ENCODE measurements around the gene CPNE4.

Gene CPNE4

GRCh38 chr3:131655070-131655690 is 379.6 kb downstream of the CPNE4 start:
- TF ChIP-seq POLR2AphosphoS5 (IDR thresholded peaks at IDR 0.05; ENCODE audit: low read depth, low read length) (no peak), REST (IDR thresholded peaks at IDR 0.05; ENCODE audit: insufficient read depth in 1 of 2, low read depth in 2 of 2, low read length in 2 of 2) (no peak), TAF1 (IDR thresholded peaks at IDR 0.05; ENCODE audit: borderline replicate concordance, insufficient read depth, low read length) (no peak), FOXP2 (optimal IDR thresholded peaks at IDR 0.05; ENCODE audit: borderline replicate concordance, extremely low read depth, extremely low read length, insufficient read depth) (no peak), SIN3A (IDR thresholded peaks at IDR 0.05; ENCODE audit: borderline replicate concordance, insufficient read depth, low read length) (no peak)

GRCh38 chr3:131645638-131646037 is 389.2 kb downstream of the CPNE4 start:
- no peak for TF ChIP-seq SIN3A (IDR thresholded peaks at IDR 0.05; ENCODE audit: borderline replicate concordance, insufficient read depth, low read length)
- no peak for TF ChIP-seq FOXP2 (optimal IDR thresholded peaks at IDR 0.05; ENCODE audit: borderline replicate concordance, extremely low read depth, extremely low read length, insufficient read depth)

- no peak for TF ChIP-seq SIN3A (IDR thresholded peaks at IDR 0.05; ENCODE audit: borderline replicate concordance, insufficient read depth, low read length)
- no peak for TF ChIP-seq REST (IDR thresholded peaks at IDR 0.05; ENCODE audit: insufficient read depth in 1 of 2, low read depth in 2 of 2, low read length in 2 of 2)
- TF ChIP-seq TAF1 (IDR thresholded peaks at IDR 0.05; ENCODE audit: borderline replicate concordance, insufficient read depth, low read length) = no peak
Measured at GRCh38 chr3:131636266-131636775, 398.5 kb downstream of the CPNE4 start.

- TF ChIP-seq FOXP2 (optimal IDR thresholded peaks at IDR 0.05; ENCODE audit: borderline replicate concordance, extremely low read depth, extremely low read length, insufficient read depth) (no peak), REST (IDR thresholded peaks at IDR 0.05; ENCODE audit: insufficient read depth in 1 of 2, low read depth in 2 of 2, low read length in 2 of 2) (no peak), SIN3A (IDR thresholded peaks at IDR 0.05; ENCODE audit: borderline replicate concordance, insufficient read depth, low read length) (no peak), POLR2AphosphoS5 (IDR thresholded peaks at IDR 0.05; ENCODE audit: low read depth, low read length) (no peak), TAF1 (IDR thresholded peaks at IDR 0.05; ENCODE audit: borderline replicate concordance, insufficient read depth, low read length) (no peak)
Measured at GRCh38 chr3:131630807-131631206, 404.0 kb downstream of the CPNE4 start.

GRCh38 chr3:131630097-131630496 is 404.7 kb downstream of the CPNE4 start:
- TF ChIP-seq SIN3A (IDR thresholded peaks at IDR 0.05; ENCODE audit: borderline replicate concordance, insufficient read depth, low read length) (no peak), FOXP2 (optimal IDR thresholded peaks at IDR 0.05; ENCODE audit: borderline replicate concordance, extremely low read depth, extremely low read length, insufficient read depth) (no peak), REST (IDR thresholded peaks at IDR 0.05; ENCODE audit: insufficient read depth in 1 of 2, low read depth in 2 of 2, low read length in 2 of 2) (no peak), POLR2AphosphoS5 (IDR thresholded peaks at IDR 0.05; ENCODE audit: low read depth, low read length) (no peak), TAF1 (IDR thresholded peaks at IDR 0.05; ENCODE audit: borderline replicate concordance, insufficient read depth, low read length) (no peak)
